HG03432 (cell line): ENCODE measurements around the gene RSPH1.
"Not testable (repeated sequence)": the region's sequence is repeated elsewhere in the genome, so short reads cannot be mapped to it uniquely, and the experiment has no call there.

Source experiments
- ATAC-seq: cut with Tn5 transposase; IDR thresholded peaks from one replicate; pipeline ENCODE4 v1.9.1; 2021; ENCODE audit warnings: mild to moderate bottlenecking, moderate library complexity; ENCODE audit not compliant: unreplicated experiment

Gene RSPH1

GRCh38 chr21:42489991-42490390 lies 6.0 kb downstream of the RSPH1 start:
- ATAC-seq: no peak

DNA sequence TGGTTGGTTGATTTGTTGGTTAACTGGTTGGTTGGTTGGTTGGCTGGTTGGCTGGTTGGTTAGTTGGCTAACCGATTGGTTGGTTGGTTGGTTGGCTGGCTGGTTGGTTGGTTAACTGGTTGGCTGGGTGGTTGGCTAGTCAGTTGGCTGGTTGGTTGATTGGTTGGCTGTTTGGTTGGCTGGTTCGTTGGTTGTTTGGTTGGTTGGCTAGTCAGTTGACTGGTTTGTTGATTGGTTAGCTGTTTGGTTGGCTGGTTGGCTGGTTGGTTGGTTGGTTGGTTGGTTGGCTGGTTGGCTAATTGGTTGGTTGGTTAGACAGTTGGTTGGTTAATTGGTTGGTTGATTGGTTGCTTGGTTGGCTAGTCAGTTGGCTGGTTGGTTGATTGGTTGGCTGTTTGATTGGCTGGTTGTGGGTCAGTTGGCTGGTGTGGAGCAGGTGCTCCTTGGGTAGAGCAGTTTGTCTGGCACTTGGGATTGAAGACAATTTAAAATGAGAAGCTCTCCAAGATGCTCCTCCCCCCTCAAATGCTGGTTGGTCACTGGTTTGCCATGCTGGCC lies 6.9 kb downstream of the RSPH1 start:
- ATAC-seq: no peak

GRCh38 chr21:42486531-42486930 lies 9.5 kb downstream of the RSPH1 start:
- ATAC-seq: no peak

- ATAC-seq: no peak
These were observed 10.0 kb downstream of the RSPH1 start for GRCh38 chr21:42486072-42486471.

GRCh38 chr21:42484966-42485365 lies 11.1 kb downstream of the RSPH1 start:
- ATAC-seq: no peak

- no peak for ATAC-seq
These were observed 14.9 kb downstream of the RSPH1 start for GRCh38 chr21:42481169-42481568.

DNA sequence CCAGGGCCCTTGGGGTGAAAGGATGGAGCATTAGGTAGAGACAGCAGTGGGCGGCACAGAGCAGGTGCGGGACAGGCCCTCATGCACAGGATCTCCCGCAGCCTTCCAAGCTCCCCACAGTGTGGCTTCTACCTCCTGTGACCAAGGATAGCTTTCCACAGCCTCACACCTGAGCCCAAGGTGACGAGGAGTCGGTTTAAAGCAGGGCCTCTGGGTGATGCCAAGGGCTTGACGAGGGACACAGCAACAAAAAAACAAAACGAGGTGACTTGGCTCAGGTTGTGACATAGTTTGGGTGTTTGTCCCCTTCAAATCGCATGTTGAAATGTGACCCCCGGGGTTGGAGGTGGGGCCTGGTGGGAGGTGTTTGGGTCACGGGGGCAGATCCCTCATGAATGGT lies 15.3 kb downstream of the RSPH1 start:
- ATAC-seq: no peak

GRCh38 chr21:42479582-42479981 lies 16.4 kb downstream of the RSPH1 start:
- ATAC-seq: no peak

- ATAC-seq: no peak
These were observed 17.5 kb downstream of the RSPH1 start for GRCh38 chr21:42478504-42478903.

DNA sequence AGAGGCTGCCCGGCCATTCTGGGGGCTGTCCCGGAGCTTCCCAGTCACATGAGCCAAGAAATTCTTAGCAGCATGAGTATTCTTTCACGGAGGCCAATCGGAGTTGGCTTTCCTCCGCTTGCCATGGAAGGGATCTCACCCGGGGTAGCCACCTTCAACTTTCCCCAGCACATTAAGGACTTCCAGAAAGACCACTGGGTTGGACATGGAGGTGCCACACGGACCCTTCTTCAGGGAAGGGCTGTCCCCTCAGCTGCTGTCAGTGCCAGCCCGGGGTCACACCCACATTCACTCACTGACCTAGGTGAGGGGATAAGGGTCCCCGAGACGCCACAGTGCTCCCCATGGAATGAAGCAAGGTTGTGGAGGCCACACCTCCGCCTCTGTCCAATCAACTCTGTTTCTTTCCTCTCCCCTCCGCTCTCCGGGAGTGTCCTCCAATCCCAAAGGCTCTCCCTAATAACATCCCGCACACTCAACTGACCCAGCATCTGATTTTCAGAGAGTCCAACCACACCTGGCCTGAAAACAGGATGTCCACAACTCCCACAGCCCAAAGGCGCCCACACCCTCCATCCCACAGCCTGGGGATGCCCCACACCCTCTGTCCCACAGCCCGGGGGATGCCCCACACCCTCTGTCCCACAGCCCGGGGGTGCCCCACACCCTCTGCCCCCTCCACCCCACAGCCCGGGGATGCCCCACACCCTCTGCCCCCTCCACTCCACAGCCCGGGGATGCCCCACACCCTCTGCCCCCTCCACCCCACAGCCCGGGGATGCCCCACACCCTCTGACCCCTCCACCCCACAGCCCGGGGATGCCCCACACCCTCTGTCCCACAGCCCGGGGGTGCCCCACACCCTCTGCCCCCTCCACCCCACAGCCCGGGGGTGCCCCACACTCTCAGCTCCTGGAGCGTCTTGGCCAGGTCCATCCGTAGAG lies 19.4 kb downstream of the RSPH1 start:
- no peak for ATAC-seq

- no peak for ATAC-seq
These were observed 20.3 kb downstream of the RSPH1 start for GRCh38 chr21:42475526-42476387.

GRCh38 chr21:42475036-42475435 lies 21.0 kb downstream of the RSPH1 start:
- ATAC-seq: no peak

- peak; percentile 46 for ATAC-seq
These were observed 21.8 kb downstream of the RSPH1 start for GRCh38 chr21:42474043-42474831.

GRCh38 chr21:42473498-42474042 lies 22.5 kb downstream of the RSPH1 start:
- ATAC-seq: no peak

DNA sequence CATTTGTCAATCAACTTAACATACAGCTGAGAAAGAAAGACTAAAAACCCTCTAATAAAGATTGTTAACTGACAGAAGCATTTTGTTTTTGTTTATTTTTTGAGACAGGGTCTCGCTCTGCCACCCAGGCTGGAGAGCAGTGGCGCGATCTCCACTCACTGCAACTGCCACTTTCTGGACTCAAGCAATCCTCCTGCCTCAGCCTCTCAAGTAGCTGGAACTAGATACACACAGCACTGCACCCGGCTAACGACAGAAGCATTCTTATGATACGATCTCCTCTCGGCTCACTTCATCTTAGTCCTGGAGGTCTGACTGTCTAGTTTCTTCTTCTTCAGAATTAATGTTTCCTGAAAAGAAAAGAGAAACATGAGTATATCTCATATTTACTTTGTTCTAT lies 23.5 kb downstream of the RSPH1 start:
- ATAC-seq: no peak

DNA sequence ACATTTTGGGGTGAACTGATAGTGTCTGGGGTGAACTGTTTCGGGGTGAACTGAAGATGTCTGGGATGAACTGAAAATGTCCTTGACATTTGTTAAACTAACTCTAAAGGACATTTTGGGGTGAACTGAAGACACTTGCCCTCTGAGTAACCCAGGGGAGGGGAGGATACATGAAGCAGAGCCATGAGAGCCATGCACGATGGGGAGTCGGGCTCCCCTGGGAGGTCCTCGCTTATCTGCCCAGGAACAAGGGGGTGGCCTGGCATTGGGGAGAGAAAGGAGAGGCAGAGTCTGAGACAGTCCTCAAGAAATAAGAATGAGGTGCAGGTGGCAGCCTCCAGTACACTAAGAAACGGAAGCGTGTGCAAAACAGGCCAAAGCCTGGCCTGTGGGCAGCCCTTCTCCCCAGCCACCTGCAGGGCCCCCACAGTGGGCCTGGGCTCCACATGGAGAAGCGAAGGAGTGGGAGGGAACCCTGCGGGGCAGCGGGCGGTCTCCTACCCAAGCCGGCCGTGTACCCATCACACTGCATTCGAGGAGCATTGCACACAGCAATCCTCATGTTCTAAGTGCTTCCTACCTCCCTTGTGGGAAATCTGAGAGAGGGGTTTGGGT lies 24.2 kb downstream of the RSPH1 start:
- ATAC-seq: no peak

GRCh38 chr21:42471206-42471605 lies 24.8 kb downstream of the RSPH1 start:
- no peak for ATAC-seq

DNA sequence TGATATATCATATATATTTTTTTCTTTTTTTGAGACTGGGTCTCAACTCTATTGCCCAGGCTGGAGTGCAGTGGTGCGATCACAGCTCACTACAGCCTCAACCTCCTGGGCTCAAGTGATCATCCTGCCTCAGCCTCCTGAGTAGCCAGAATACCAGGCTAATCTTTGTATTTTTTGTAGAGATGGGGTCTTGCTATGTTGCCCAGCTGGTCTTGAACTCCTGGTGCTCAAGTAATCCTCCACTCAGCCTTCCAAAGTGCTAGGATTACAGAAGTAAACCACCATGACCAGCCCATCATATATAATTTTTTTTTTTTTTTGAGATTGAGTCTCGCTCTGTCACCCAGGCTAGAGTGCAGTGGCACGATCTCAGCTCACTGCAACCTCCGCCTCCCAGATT lies 26.3 kb downstream of the RSPH1 start:
- ATAC-seq: not testable (repeated sequence)

GRCh38 chr21:42469272-42469671 lies 26.8 kb downstream of the RSPH1 start:
- ATAC-seq: peak; percentile 41
